Measurements from ENCODE around the gene MLC1.

MLC1 gene

GRCh38 chr22:50015451-50016307 lies 69.5 kb downstream of the MLC1 start:
- Histone ChIP-seq H3K27ac (ENCODE audit: low read depth in 2 of 2, low read length in 2 of 2) (no peak overlapping the region), H3K9me3 (ENCODE audit: control insufficient read depth in 2 of 2, low read length in 2 of 2) (no peaks in the 10 kb centered on the region), H3K36me3 (ENCODE audit: control insufficient read depth in 2 of 2, insufficient read depth in 2 of 2, low read length in 2 of 2) (no peaks in the 10 kb centered on the region), H3K4me1 (ENCODE audit: control insufficient read depth in 2 of 2, insufficient read depth in 2 of 2, low read length in 2 of 2) (no peaks in the 10 kb centered on the region), H3K4me3 (ENCODE audit: low read length in 2 of 2) (no peak overlapping the region), H3K27me3 (ENCODE audit: control insufficient read depth in 2 of 2, insufficient read depth in 2 of 2, low read length in 2 of 2) (peaks cover 32 to 44% of the 10 kb centered on the region in 2 donors), H3K9ac (ENCODE audit: low read depth in 1 of 2, low read length in 2 of 2) (no peak overlapping the region)

DNA sequence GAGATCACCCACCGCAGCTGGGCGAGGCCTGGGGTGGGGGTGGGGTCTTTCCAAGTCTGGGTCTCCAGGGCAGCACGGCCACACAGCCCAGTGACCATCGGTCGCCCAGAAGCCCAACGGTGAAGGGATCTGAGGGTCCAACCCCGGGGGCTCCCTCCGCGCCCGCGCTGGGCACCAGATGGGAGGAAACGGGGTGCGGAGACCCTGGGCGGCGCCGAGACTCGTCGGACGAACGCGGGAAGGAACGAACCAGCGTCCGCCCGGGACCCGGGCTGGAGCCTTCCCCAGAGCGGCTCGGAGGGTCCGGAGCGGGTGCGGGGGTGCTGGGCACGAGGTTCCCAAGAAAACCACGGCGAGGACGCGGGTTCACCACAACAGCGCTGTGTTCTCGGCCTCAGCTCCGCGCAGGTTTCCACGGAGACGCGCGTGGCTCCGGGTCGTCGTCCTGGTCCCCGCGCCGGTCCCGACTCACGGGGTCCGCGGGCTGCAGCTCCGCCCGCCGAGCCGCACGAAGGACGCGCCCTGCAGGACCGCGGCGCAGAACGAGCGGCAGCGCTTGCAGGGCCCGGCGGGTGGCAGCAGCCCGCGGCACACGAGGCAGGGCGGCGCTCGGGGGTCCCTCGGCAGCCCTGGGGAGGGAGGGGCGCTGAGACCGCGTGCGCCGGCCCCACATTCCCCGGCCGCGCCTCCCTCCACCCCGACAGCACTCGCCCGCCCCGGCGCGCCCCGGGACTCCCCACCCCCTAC lies 70.4 kb downstream of the MLC1 start:
- H3K27ac ChIP-seq (ENCODE audit: low read depth in 2 of 2, low read length in 2 of 2) = no peak overlapping the region
- H3K9me3 ChIP-seq (ENCODE audit: control insufficient read depth in 2 of 2, low read length in 2 of 2) = no peaks in the 10 kb centered on the region
- H3K9ac ChIP-seq (ENCODE audit: low read depth in 1 of 2, low read length in 2 of 2) = no peak overlapping the region
- no peak overlapping the region for H3K4me3 ChIP-seq (ENCODE audit: low read length in 2 of 2)
- H3K4me1 ChIP-seq (ENCODE audit: control insufficient read depth in 2 of 2, insufficient read depth in 2 of 2, low read length in 2 of 2) = no peaks in the 10 kb centered on the region
- H3K36me3 ChIP-seq (ENCODE audit: control insufficient read depth in 2 of 2, insufficient read depth in 2 of 2, low read length in 2 of 2) = no peaks in the 10 kb centered on the region
- peaks cover 32 to 50% of the 10 kb centered on the region in 2 donors for H3K27me3 ChIP-seq (ENCODE audit: control insufficient read depth in 2 of 2, insufficient read depth in 2 of 2, low read length in 2 of 2)

GRCh38 chr22:50014053-50014501 lies 71.1 kb downstream of the MLC1 start:
- no peak overlapping the region for H3K4me3 ChIP-seq (ENCODE audit: low read length in 2 of 2)
- peaks cover 27 to 47% of the 10 kb centered on the region in 2 donors for H3K27me3 ChIP-seq (ENCODE audit: control insufficient read depth in 2 of 2, insufficient read depth in 2 of 2, low read length in 2 of 2)
- H3K9ac ChIP-seq (ENCODE audit: low read depth in 1 of 2, low read length in 2 of 2) = no peak overlapping the region
- no peak overlapping the region for H3K27ac ChIP-seq (ENCODE audit: low read depth in 2 of 2, low read length in 2 of 2)
- H3K4me1 ChIP-seq (ENCODE audit: control insufficient read depth in 2 of 2, insufficient read depth in 2 of 2, low read length in 2 of 2) = no peaks in the 10 kb centered on the region
- H3K9me3 ChIP-seq (ENCODE audit: control insufficient read depth in 2 of 2, low read length in 2 of 2) = no peaks in the 10 kb centered on the region
- no peaks in the 10 kb centered on the region for H3K36me3 ChIP-seq (ENCODE audit: control insufficient read depth in 2 of 2, insufficient read depth in 2 of 2, low read length in 2 of 2)

DNA sequence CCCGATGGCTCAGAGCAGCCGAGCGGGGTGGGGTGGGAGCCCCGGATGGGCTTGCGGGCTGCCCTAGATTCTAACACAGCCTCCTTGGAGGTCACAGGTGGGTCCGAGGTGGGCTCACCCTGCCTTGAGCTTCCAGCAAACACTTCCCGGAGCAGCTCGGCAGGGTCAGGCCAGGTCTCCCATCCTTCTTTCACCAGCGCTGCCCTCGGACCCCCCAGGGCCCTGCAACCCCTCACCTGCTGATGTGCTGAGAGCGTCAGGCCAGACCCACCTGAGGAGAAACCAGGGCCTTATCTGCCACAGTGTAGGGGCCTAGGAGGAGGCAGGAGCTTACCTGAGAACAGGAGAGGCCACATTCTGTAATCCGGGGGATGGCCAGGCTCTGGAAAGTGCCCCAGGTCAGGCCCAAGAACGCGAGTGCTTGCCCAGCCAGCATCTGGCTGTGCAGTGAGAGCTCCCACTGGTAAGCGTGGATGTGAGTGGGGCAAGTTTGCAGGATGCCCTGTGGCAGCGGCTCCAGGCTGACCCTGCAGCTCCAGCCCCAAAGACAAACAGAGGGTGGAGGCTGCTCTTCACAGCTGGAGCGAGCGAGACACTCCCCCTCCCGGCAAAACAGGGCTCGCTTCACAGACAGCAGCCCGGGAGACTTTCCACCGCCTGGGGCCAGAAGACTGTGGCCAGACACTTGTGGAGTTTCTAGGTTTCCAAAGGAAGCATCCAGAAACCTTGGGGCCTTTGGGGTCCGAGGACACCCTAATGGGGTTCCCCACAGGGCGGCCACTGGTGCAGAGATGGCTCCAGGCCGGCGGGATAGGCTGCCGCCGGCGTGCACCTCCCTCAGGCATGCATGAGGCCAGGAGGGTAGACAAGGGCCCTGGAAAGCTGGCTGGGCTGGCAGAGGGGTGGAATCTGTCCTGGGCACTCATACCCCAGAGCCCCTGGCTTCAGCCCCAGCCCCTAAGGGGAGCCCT lies 72.7 kb downstream of the MLC1 start, which contains the start of gene IL17REL:
Gene IL17REL (minus strand): TSS at position 555 of the 971 bp plus-strand sequence. CDS start 119 bp downstream, at position 436.
- H3K4me1 ChIP-seq (ENCODE audit: control insufficient read depth in 2 of 2, insufficient read depth in 2 of 2, low read length in 2 of 2) = no peaks in the 10 kb centered on the region
- H3K27ac ChIP-seq (ENCODE audit: low read depth in 2 of 2, low read length in 2 of 2) = no peak within 1 kb of the TSS
- H3K4me3 ChIP-seq (ENCODE audit: low read length in 2 of 2) = no peak within 1 kb of the TSS
- no peaks in the 10 kb centered on the region for H3K36me3 ChIP-seq (ENCODE audit: control insufficient read depth in 2 of 2, insufficient read depth in 2 of 2, low read length in 2 of 2)
- peaks cover 26 to 47% of the 10 kb centered on the region in 2 donors for H3K27me3 ChIP-seq (ENCODE audit: control insufficient read depth in 2 of 2, insufficient read depth in 2 of 2, low read length in 2 of 2)
- H3K9me3 ChIP-seq (ENCODE audit: control insufficient read depth in 2 of 2, low read length in 2 of 2) = no peaks in the 10 kb centered on the region
- H3K9ac ChIP-seq (ENCODE audit: low read depth in 1 of 2, low read length in 2 of 2) = no peak within 1 kb of the TSS

DNA sequence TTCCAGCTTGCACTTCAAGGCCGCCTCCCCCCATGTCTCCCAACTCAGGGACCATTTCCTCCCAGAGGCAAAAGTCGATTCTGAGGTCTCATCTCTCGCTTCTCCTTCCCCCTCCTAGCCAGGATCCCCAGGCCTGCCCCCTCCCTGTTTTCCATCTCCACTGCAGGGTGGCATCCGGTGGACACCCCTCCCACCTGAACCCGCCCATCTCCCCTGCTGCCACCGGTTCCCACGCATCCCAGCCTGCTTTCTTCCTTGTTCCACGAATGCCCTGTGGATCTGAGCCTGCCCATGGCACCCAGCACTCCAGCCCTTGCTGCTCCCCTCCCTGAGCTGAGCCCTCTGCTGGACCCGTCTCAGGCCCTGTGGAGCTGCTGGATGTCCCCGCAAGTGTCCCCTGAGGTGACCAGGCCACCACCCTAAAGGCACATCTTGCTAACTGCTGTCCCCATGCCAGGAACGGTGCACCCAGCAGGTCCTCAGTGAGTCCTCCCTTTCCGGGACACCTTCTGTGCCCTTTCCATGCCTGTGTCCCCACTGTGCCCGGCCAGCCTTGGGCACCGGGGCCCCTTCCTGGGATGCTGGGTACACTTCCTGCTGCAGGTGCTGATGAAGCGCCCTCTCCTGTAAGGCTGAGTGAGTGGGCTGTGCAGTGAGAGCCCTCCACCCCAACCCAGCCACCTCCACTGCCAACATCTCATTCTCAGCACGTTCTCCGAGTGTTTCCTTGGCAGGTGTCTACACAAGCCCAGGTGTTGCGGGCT lies 73.6 kb downstream of the MLC1 start:
- Histone ChIP-seq H3K27ac (ENCODE audit: low read depth in 2 of 2, low read length in 2 of 2) (no peak overlapping the region), H3K27me3 (ENCODE audit: control insufficient read depth in 2 of 2, insufficient read depth in 2 of 2, low read length in 2 of 2) (peaks cover 26 to 45% of the 10 kb centered on the region in 2 donors), H3K4me1 (ENCODE audit: control insufficient read depth in 2 of 2, insufficient read depth in 2 of 2, low read length in 2 of 2) (peaks cover 0 to 5% of the 10 kb centered on the region in 2 donors), H3K36me3 (ENCODE audit: control insufficient read depth in 2 of 2, insufficient read depth in 2 of 2, low read length in 2 of 2) (no peaks in the 10 kb centered on the region), H3K9me3 (ENCODE audit: control insufficient read depth in 2 of 2, low read length in 2 of 2) (no peaks in the 10 kb centered on the region), H3K9ac (ENCODE audit: low read depth in 1 of 2, low read length in 2 of 2) (no peak overlapping the region), H3K4me3 (ENCODE audit: low read length in 2 of 2) (no peak overlapping the region)

GRCh38 chr22:50010676-50011446 lies 74.4 kb downstream of the MLC1 start:
- Histone ChIP-seq H3K9ac (ENCODE audit: low read depth in 1 of 2, low read length in 2 of 2) (no peak overlapping the region), H3K9me3 (ENCODE audit: control insufficient read depth in 2 of 2, low read length in 2 of 2) (no peaks in the 10 kb centered on the region), H3K36me3 (ENCODE audit: control insufficient read depth in 2 of 2, insufficient read depth in 2 of 2, low read length in 2 of 2) (no peaks in the 10 kb centered on the region), H3K4me1 (ENCODE audit: control insufficient read depth in 2 of 2, insufficient read depth in 2 of 2, low read length in 2 of 2) (peaks cover 2 to 6% of the 10 kb centered on the region in 2 donors), H3K27ac (ENCODE audit: low read depth in 2 of 2, low read length in 2 of 2) (no peak overlapping the region), H3K27me3 (ENCODE audit: control insufficient read depth in 2 of 2, insufficient read depth in 2 of 2, low read length in 2 of 2) (peaks cover 22 to 37% of the 10 kb centered on the region in 2 donors), H3K4me3 (ENCODE audit: low read length in 2 of 2) (no peak overlapping the region)

DNA sequence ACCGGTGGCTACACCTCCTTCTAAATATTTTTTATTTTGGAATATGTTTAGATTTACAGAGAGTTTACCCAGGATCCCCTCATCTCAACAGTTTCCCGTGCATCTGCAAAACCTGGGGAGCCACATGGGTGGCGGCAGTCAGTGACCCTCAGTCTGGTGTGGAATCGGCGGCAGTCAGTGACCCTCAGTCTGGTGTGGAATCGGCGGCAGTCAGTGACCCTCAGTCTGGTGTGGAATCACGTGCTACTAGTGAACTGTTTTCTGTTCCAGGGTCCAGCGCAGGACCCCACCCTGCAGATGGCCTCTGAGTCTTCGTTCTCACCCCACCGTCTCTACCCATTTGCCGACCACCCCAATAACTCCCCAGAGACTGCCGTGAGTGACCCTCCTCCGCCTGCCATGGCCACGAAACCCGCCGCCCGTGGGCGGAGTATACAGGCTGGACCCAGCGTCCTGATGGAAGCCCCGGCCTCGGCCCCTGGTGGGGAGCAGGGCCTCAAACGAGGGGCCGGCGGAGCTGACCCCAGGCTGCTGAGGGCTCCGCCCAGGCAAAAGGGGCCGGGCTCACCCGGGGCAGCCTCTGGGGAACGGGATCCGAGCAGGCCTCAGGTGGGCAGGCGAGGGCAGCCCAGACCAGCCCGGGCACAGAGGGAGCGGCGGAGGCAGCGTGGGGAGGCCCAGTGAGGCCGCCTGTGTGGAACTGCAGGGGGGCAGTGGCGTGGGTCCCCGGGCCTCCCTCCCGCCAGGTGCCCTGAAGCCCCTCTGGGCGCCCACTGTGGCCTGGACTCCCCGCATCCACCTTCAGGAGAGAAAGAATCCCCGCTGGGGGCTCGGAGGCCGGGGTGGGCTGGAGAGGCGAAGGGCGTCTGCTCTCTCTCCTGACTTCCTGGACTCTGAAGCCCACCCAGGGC lies 75.2 kb downstream of the MLC1 start:
- Histone ChIP-seq H3K27me3 (ENCODE audit: control insufficient read depth in 2 of 2, insufficient read depth in 2 of 2, low read length in 2 of 2) (peaks cover 22 to 37% of the 10 kb centered on the region in 2 donors), H3K9me3 (ENCODE audit: control insufficient read depth in 2 of 2, low read length in 2 of 2) (no peaks in the 10 kb centered on the region), H3K4me3 (ENCODE audit: low read length in 2 of 2) (no peak overlapping the region), H3K9ac (ENCODE audit: low read depth in 1 of 2, low read length in 2 of 2) (no peak overlapping the region), H3K36me3 (ENCODE audit: control insufficient read depth in 2 of 2, insufficient read depth in 2 of 2, low read length in 2 of 2) (no peaks in the 10 kb centered on the region), H3K4me1 (ENCODE audit: control insufficient read depth in 2 of 2, insufficient read depth in 2 of 2, low read length in 2 of 2) (peaks cover 2 to 6% of the 10 kb centered on the region in 2 donors), H3K27ac (ENCODE audit: low read depth in 2 of 2, low read length in 2 of 2) (no peak overlapping the region)
